Adrenal gland (tissue), 12 donors: ENCODE data around the gene MAP3K14. TPM values are rescaled to one million over a fixed set of nuclear protein-coding genes. Genes with fewer than 3 reads are reported as not detected.

Experiments used
- DNase-seq, 7 donors: peaks; one replicate each; pipeline ENCODE4 v3.0.0-alpha.2; 2019 to 2020
- H3K27ac ChIP-seq, 5 donors: fragments of 200-600 bp; sonication (generic) in 4 of 5; 1 replicate in 3 of 5; 2 replicates in 2 of 5; pipeline versions ENCODE4 v1.5.1 to v1.8.0; 2016 to 2020; ENCODE audit warnings: mild to moderate bottlenecking in 1 of 5
- H3K27me3 ChIP-seq: fragments of 200-600 bp; 2 replicates; pipeline ENCODE4 v1.8.0; 2021
- H3K36me3 ChIP-seq, 2 donors: fragments of 200-600 bp; replicated peaks in 1 of 2; 1 replicate in 1 of 2; 2 replicates in 1 of 2; pipeline versions ENCODE4 v1.5.1 to v1.8.0; 2018 to 2022
- H3K4me1 ChIP-seq, 2 donors: fragments of 200-600 bp; replicated peaks in 1 of 2; 1 replicate in 1 of 2; 2 replicates in 1 of 2; pipeline versions ENCODE4 v1.5.1 to v1.8.0; 2018 to 2021
- H3K4me3 ChIP-seq, 4 donors: fragments of 200-600 bp; sonication (generic) in 3 of 4; one replicate each; pipeline ENCODE4 v1.5.1; 2016 to 2018
- H3K9me3 ChIP-seq, 3 donors: fragments of 200-600 bp; sonication (generic) in 1 of 3; replicated peaks in 1 of 3; 1 replicate in 2 of 3; 2 replicates in 1 of 3; pipeline versions ENCODE4 v1.5.1 to v1.8.0; 2016 to 2021
- CTCF ChIP-seq, 6 experiments: fragments of 450-650 bp in 4 of 6; fragments of 200-600 bp in 2 of 6; sonication (generic) in 1 of 6; IDR thresholded peaks; 1 replicate in 5 of 6; 2 replicates in 1 of 6; pipeline versions ENCODE4 v1.5.1 to v1.8.0; 2016 to 2021; ENCODE audit warnings: antibody characterized with exemption in 6 of 6, mild to moderate bottlenecking in 2 of 6, moderate library complexity in 1 of 6
- POLR2A ChIP-seq, 2 donors: fragments of 450-650 bp; IDR thresholded peaks; one replicate each; pipeline ENCODE4 v1.6.1; 2017; ENCODE audit warnings: antibody characterized with exemption in 2 of 2, mild to moderate bottlenecking in 2 of 2, moderate library complexity in 1 of 2
- WGBS, 4 donors: extraction: QIAGEN DNeasy Blood & Tissue Kit in 2 of 4; methylation state at CpG; one replicate each; pipeline versions ENCODE4 v1.1.5 to v1.1.7; 2013 to 2017; 5-methylcytosine and 5-hydroxymethylcytosine counted together
- intact Hi-C, 2 donors: fragments of 100-400 bp; cut with DNase I; formaldehyde crosslinking; loops; one replicate each; pipeline versions ENCODE4 v1.14.1 to v1.15.0; 2022 to 2023
- polyA plus RNA-seq, 3 donors: library from polyadenylated mRNA; stranded (reverse); fragments of 200-250 nt in 2 of 3; fragments of 350-450 nt in 1 of 3; fragmentation: Illumina TruSeq in 1 of 3; extraction: RNeasy Lipid Tissue Mini Kit (QIAGEN cat#74804) in 1 of 3; gene quantifications; one replicate each; pipeline ENCODE4 v1.2.3, GENCODE V29; 2013 to 2014
- total RNA-seq, 9 donors: library from RNA; depleted of rRNA in 4 of 9; stranded (reverse); fragments of >200 nt in 4 of 9; fragments of 120-200 nt in 1 of 9; fragmentation: NEBNext Ultra II Directional in 1 of 9; extraction: Animal tissue kit (Norgen Biotek cat#: 25700) in 1 of 9; gene quantifications; one replicate each; pipeline versions ENCODE4 v1.1.0 to v1.2.4, GENCODE V29; 2013 to 2023
- donor health status: healthy with polysubstance abuse.
- donor health status: Bipolar disorder and iron deficiency.
- donor health status: DM: yes; HTN: yes; CAD: no.
- donor health status: DM: no; HTN: no; CAD: no.
- donor health status: DM: no; HTN: no; CAD: no.
- donor health status: DM: yes; HTN: yes; CAD: no.

MAP3K14 gene
- total and polyA plus RNA-seq, 12 donors: 2.4 to 14.7 (median 7.2) TPM

- H3K4me1 ChIP-seq: peaks cover 6 to 30% of the 10 kb centered on the region in 2 donors
- peak; percentile 53 to 81 (median 64) for DNase-seq
- WGBS, 4 donors: 64 to 76% (median 66%) methylated on average over 8 to 11 of the region's 11 CpGs
- intact Hi-C loops: loop anchor here in 1 of 2 donors (10.0 kb wide), 1 partner anchor 609 kb away; no protein-coding TSS in a partner anchor
- TF ChIP-seq POLR2A (IDR thresholded peaks at IDR 0.05) (no peak), CTCF (IDR thresholded peaks at IDR 0.05) (no peak)
- H3K4me3 ChIP-seq: no peak overlapping the region
- H3K9me3 ChIP-seq: no peaks in the 10 kb centered on the region
- H3K36me3 ChIP-seq: no peaks in the 10 kb centered on the region
- H3K27ac ChIP-seq: peak overlapping the region in 1 of 5 donors; percentile 85
- no peaks in the 10 kb centered on the region for H3K27me3 ChIP-seq
Observed at GRCh38 chr17:45225964-45226530, 90.8 kb downstream of the MAP3K14 start.

- TF ChIP-seq CTCF (IDR thresholded peaks at IDR 0.05) (no peak), POLR2A (IDR thresholded peaks at IDR 0.05) (no peak)
- peaks cover 0 to 22% of the 10 kb centered on the region in 2 donors for H3K4me1 ChIP-seq
Observed at GRCh38 chr17:45225051-45225700, 91.6 kb downstream of the MAP3K14 start.

GRCh38 chr17:45224671-45225050 lies 92.2 kb downstream of the MAP3K14 start:
- peaks cover 0 to 22% of the 10 kb centered on the region in 2 donors for H3K4me1 ChIP-seq
- no peak overlapping the region for H3K4me3 ChIP-seq

More at GRCh38 chr17:45225051-45225700, 91.6 kb downstream of the MAP3K14 start:
- H3K27me3 ChIP-seq: no peaks in the 10 kb centered on the region
- peak overlapping the region in 1 of 4 donors; percentile 13 for H3K4me3 ChIP-seq
- H3K27ac ChIP-seq: peak overlapping the region in 1 of 5 donors; percentile 85
- intact Hi-C loops: loop anchor here in 1 of 2 donors (10.0 kb wide), 1 partner anchor 610 kb away; no protein-coding TSS in a partner anchor
- H3K9me3 ChIP-seq: no peaks in the 10 kb centered on the region
- 52 to 73% (median 63%) methylated on average over 4 to 7 of the region's 7 CpGs for WGBS, 4 donors
- H3K36me3 ChIP-seq: no peaks in the 10 kb centered on the region
- DNase-seq: peak in 1 of 7 donors; percentile 17

More at GRCh38 chr17:45224671-45225050, 92.2 kb downstream of the MAP3K14 start:
- no peaks in the 10 kb centered on the region for H3K9me3 ChIP-seq
- H3K36me3 ChIP-seq: no peaks in the 10 kb centered on the region
- H3K27me3 ChIP-seq: no peaks in the 10 kb centered on the region
- peak overlapping the region in 1 of 5 donors; percentile 85 for H3K27ac ChIP-seq
- DNase-seq: no peak
- intact Hi-C loops: loop anchor here in 1 of 2 donors (5.0 to 10.0 kb wide), 2 partner anchors 163 to 610 kb away; no protein-coding TSS in a partner anchor
- WGBS, 4 donors: 63 to 81% (median 71%) methylated on average over 2 to 9 of the region's 9 CpGs
- TF ChIP-seq CTCF (IDR thresholded peaks at IDR 0.05): no peak
- TF ChIP-seq POLR2A (IDR thresholded peaks at IDR 0.05): no peak
